Measurements from ENCODE around the gene TAS2R1.

Gene TAS2R1

GRCh38 chr5:9646843-9647242 is 16.7 kb upstream of the TAS2R1 start:
- Histone ChIP-seq H3K9ac (ENCODE audit: low read length) (no peak overlapping the region), H3K4me3 (ENCODE audit: low read length) (no peak overlapping the region), H3K4me1 (ENCODE audit: control insufficient read depth, insufficient read depth, low read length) (no peaks in the 10 kb centered on the region), H3K36me3 (ENCODE audit: control insufficient read depth, insufficient read depth, low read length) (no peaks in the 10 kb centered on the region), H3K27me3 (ENCODE audit: control insufficient read depth, insufficient read depth, low read length) (no peaks in the 10 kb centered on the region), H3K9me3 (ENCODE audit: control insufficient read depth, low read length) (no peaks in the 10 kb centered on the region)

GRCh38 chr5:9644630-9645029 is 14.5 kb upstream of the TAS2R1 start:
- H3K27me3 ChIP-seq (ENCODE audit: control insufficient read depth, insufficient read depth, low read length), result no peaks in the 10 kb centered on the region
- no peaks in the 10 kb centered on the region for H3K9me3 ChIP-seq (ENCODE audit: control insufficient read depth, low read length)
- H3K9ac ChIP-seq (ENCODE audit: low read length), result no peak overlapping the region
- H3K4me3 ChIP-seq (ENCODE audit: low read length), result no peak overlapping the region
- no peaks in the 10 kb centered on the region for H3K36me3 ChIP-seq (ENCODE audit: control insufficient read depth, insufficient read depth, low read length)
- no peaks in the 10 kb centered on the region for H3K4me1 ChIP-seq (ENCODE audit: control insufficient read depth, insufficient read depth, low read length)

- Histone ChIP-seq H3K4me3 (ENCODE audit: low read length) (no peak overlapping the region), H3K27me3 (ENCODE audit: control insufficient read depth, insufficient read depth, low read length) (no peaks in the 10 kb centered on the region), H3K9me3 (ENCODE audit: control insufficient read depth, low read length) (no peaks in the 10 kb centered on the region), H3K36me3 (ENCODE audit: control insufficient read depth, insufficient read depth, low read length) (no peaks in the 10 kb centered on the region), H3K9ac (ENCODE audit: low read length) (no peak overlapping the region), H3K4me1 (ENCODE audit: control insufficient read depth, insufficient read depth, low read length) (no peaks in the 10 kb centered on the region)
These were observed 12.5 kb upstream of the TAS2R1 start for GRCh38 chr5:9642621-9643020.

GRCh38 chr5:9641806-9642355 is 11.7 kb upstream of the TAS2R1 start:
- Histone ChIP-seq H3K36me3 (ENCODE audit: control insufficient read depth, insufficient read depth, low read length) (no peaks in the 10 kb centered on the region), H3K4me1 (ENCODE audit: control insufficient read depth, insufficient read depth, low read length) (no peaks in the 10 kb centered on the region), H3K9me3 (ENCODE audit: control insufficient read depth, low read length) (no peaks in the 10 kb centered on the region), H3K27me3 (ENCODE audit: control insufficient read depth, insufficient read depth, low read length) (no peaks in the 10 kb centered on the region), H3K4me3 (ENCODE audit: low read length) (no peak overlapping the region), H3K9ac (ENCODE audit: low read length) (no peak overlapping the region)

- H3K27me3 ChIP-seq (ENCODE audit: control insufficient read depth, insufficient read depth, low read length), result no peaks in the 10 kb centered on the region
- no peak overlapping the region for H3K9ac ChIP-seq (ENCODE audit: low read length)
- no peak overlapping the region for H3K4me3 ChIP-seq (ENCODE audit: low read length)
- no peaks in the 10 kb centered on the region for H3K9me3 ChIP-seq (ENCODE audit: control insufficient read depth, low read length)
- no peaks in the 10 kb centered on the region for H3K4me1 ChIP-seq (ENCODE audit: control insufficient read depth, insufficient read depth, low read length)
- H3K36me3 ChIP-seq (ENCODE audit: control insufficient read depth, insufficient read depth, low read length), result no peaks in the 10 kb centered on the region
These were observed 2.3 kb upstream of the TAS2R1 start for GRCh38 chr5:9632495-9632894.

GRCh38 chr5:9627541-9627940 is 2.6 kb downstream of the TAS2R1 start:
- Histone ChIP-seq H3K27me3 (ENCODE audit: control insufficient read depth, insufficient read depth, low read length) (no peaks in the 10 kb centered on the region), H3K4me1 (ENCODE audit: control insufficient read depth, insufficient read depth, low read length) (peaks cover 3% of the 10 kb centered on the region), H3K9ac (ENCODE audit: low read length) (no peak overlapping the region), H3K4me3 (ENCODE audit: low read length) (no peak overlapping the region), H3K9me3 (ENCODE audit: control insufficient read depth, low read length) (no peaks in the 10 kb centered on the region), H3K36me3 (ENCODE audit: control insufficient read depth, insufficient read depth, low read length) (no peaks in the 10 kb centered on the region)

- no peaks in the 10 kb centered on the region for H3K9me3 ChIP-seq (ENCODE audit: control insufficient read depth, low read length)
- H3K36me3 ChIP-seq (ENCODE audit: control insufficient read depth, insufficient read depth, low read length), result no peaks in the 10 kb centered on the region
- peaks cover 3% of the 10 kb centered on the region for H3K4me1 ChIP-seq (ENCODE audit: control insufficient read depth, insufficient read depth, low read length)
- no peak overlapping the region for H3K4me3 ChIP-seq (ENCODE audit: low read length)
- H3K27me3 ChIP-seq (ENCODE audit: control insufficient read depth, insufficient read depth, low read length), result no peaks in the 10 kb centered on the region
- no peak overlapping the region for H3K9ac ChIP-seq (ENCODE audit: low read length)
These were observed 3.2 kb downstream of the TAS2R1 start for GRCh38 chr5:9626955-9627354.

- Histone ChIP-seq H3K4me1 (ENCODE audit: control insufficient read depth, insufficient read depth, low read length) (peaks cover 10% of the 10 kb centered on the region), H3K36me3 (ENCODE audit: control insufficient read depth, insufficient read depth, low read length) (no peaks in the 10 kb centered on the region), H3K4me3 (ENCODE audit: low read length) (no peak overlapping the region), H3K27me3 (ENCODE audit: control insufficient read depth, insufficient read depth, low read length) (no peaks in the 10 kb centered on the region), H3K9ac (ENCODE audit: low read length) (no peak overlapping the region), H3K9me3 (ENCODE audit: control insufficient read depth, low read length) (no peaks in the 10 kb centered on the region)
These were observed 4.4 kb downstream of the TAS2R1 start for GRCh38 chr5:9625731-9626130.

- H3K4me1 ChIP-seq (ENCODE audit: control insufficient read depth, insufficient read depth, low read length), result peaks cover 10% of the 10 kb centered on the region
- H3K4me3 ChIP-seq (ENCODE audit: low read length), result no peak overlapping the region
- H3K9me3 ChIP-seq (ENCODE audit: control insufficient read depth, low read length), result no peaks in the 10 kb centered on the region
- H3K27me3 ChIP-seq (ENCODE audit: control insufficient read depth, insufficient read depth, low read length), result no peaks in the 10 kb centered on the region
- no peaks in the 10 kb centered on the region for H3K36me3 ChIP-seq (ENCODE audit: control insufficient read depth, insufficient read depth, low read length)
- no peak overlapping the region for H3K9ac ChIP-seq (ENCODE audit: low read length)
These were observed 4.9 kb downstream of the TAS2R1 start for GRCh38 chr5:9625286-9625685.

GRCh38 chr5:9624196-9624947 is 5.8 kb downstream of the TAS2R1 start:
- Histone ChIP-seq H3K9ac (ENCODE audit: low read length) (no peak overlapping the region), H3K36me3 (ENCODE audit: control insufficient read depth, insufficient read depth, low read length) (no peaks in the 10 kb centered on the region), H3K4me1 (ENCODE audit: control insufficient read depth, insufficient read depth, low read length) (peaks cover 10% of the 10 kb centered on the region), H3K9me3 (ENCODE audit: control insufficient read depth, low read length) (no peaks in the 10 kb centered on the region), H3K4me3 (ENCODE audit: low read length) (no peak overlapping the region), H3K27me3 (ENCODE audit: control insufficient read depth, insufficient read depth, low read length) (peaks cover 8% of the 10 kb centered on the region)

GRCh38 chr5:9623661-9624060 is 6.5 kb downstream of the TAS2R1 start:
- Histone ChIP-seq H3K9ac (ENCODE audit: low read length) (no peak overlapping the region), H3K4me1 (ENCODE audit: control insufficient read depth, insufficient read depth, low read length) (peaks cover 14% of the 10 kb centered on the region), H3K27me3 (ENCODE audit: control insufficient read depth, insufficient read depth, low read length) (peaks cover 8% of the 10 kb centered on the region), H3K36me3 (ENCODE audit: control insufficient read depth, insufficient read depth, low read length) (no peaks in the 10 kb centered on the region), H3K4me3 (ENCODE audit: low read length) (no peak overlapping the region), H3K9me3 (ENCODE audit: control insufficient read depth, low read length) (no peaks in the 10 kb centered on the region)

GRCh38 chr5:9622971-9623421 is 7.2 kb downstream of the TAS2R1 start:
- H3K4me3 ChIP-seq (ENCODE audit: low read length), result no peak overlapping the region
- peaks cover 20% of the 10 kb centered on the region for H3K4me1 ChIP-seq (ENCODE audit: control insufficient read depth, insufficient read depth, low read length)

More at GRCh38 chr5:9622971-9623421, 7.2 kb downstream of the TAS2R1 start:
- no peaks in the 10 kb centered on the region for H3K9me3 ChIP-seq (ENCODE audit: control insufficient read depth, low read length)
- H3K9ac ChIP-seq (ENCODE audit: low read length), result no peak overlapping the region
- H3K36me3 ChIP-seq (ENCODE audit: control insufficient read depth, insufficient read depth, low read length), result no peaks in the 10 kb centered on the region
- H3K27me3 ChIP-seq (ENCODE audit: control insufficient read depth, insufficient read depth, low read length), result peaks cover 8% of the 10 kb centered on the region

All from mucosa of stomach (tissue), 1 donor.